ENCODE data around the gene HSFX3.
"Not testable (repeated sequence)": the region's sequence is repeated elsewhere in the genome, so short reads cannot be mapped to it uniquely, and the experiment has no call there.

Gene HSFX3

DNA sequence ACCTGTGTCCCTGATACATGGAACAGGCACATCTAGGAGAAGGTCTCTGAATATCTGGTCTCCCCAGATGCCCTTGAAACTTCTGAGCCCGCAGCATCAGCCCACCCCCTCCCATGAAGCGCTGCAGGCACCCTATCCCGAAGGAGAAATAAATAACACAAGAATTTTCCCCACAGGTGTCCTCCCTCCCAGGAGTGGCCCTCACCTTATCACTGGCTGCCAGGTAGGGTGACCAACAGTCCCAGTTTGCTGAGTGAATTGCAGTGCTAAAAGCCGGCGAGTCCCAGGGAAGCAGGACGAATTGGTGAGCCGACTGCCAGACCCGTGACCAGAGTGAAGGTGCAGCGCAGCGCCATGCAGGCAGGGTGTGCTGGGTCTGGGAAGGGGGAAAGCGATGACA, 15.7 kb downstream of the HSFX3 start:
- not testable (repeated sequence) for H3K27ac Mint-ChIP-seq; H3K36me3 Mint-ChIP-seq; H3K27me3 Mint-ChIP-seq; H3K4me3 Mint-ChIP-seq; H3K9me3 Mint-ChIP-seq (ENCODE audit: low read depth)
- peaks cover 10% of the 10 kb centered on the region for H3K4me1 Mint-ChIP-seq (ENCODE audit: low read depth)

GRCh38 chrX:149532868-149533267, 16.9 kb downstream of the HSFX3 start:
- H3K27ac Mint-ChIP-seq; H3K27me3 Mint-ChIP-seq; H3K36me3 Mint-ChIP-seq; H3K4me3 Mint-ChIP-seq; H3K9me3 Mint-ChIP-seq (ENCODE audit: low read depth): not testable (repeated sequence)
- H3K4me1 Mint-ChIP-seq (ENCODE audit: low read depth) = peaks cover 12% of the 10 kb centered on the region

DNA sequence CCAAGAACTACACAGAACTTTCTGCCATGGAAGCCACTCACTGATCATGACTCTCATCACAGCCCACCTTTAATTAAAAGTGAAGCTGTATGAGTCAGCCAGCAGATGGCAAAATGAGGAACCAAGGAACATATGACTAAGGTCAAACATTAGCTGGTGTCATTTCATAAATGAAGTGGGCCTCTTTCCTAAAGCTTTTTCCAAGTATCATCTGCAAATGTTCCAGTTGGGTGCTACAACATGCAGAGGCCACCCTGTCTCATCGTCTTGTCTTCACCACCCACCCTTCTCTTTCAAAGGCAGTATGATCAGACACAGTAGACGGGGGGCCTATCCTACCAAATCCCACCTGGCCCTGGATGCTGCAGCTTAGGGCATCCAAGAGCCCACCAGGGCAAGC, 18.1 kb downstream of the HSFX3 start:
- H3K36me3 Mint-ChIP-seq = no peaks in the 10 kb centered on the region
- peak overlapping the region; percentile 75 for H3K27ac Mint-ChIP-seq
- H3K4me3 Mint-ChIP-seq = no peak overlapping the region
- no peaks in the 10 kb centered on the region for H3K9me3 Mint-ChIP-seq (ENCODE audit: low read depth)
- H3K4me1 Mint-ChIP-seq (ENCODE audit: low read depth) = peaks cover 17% of the 10 kb centered on the region
- no peaks in the 10 kb centered on the region for H3K27me3 Mint-ChIP-seq

DNA sequence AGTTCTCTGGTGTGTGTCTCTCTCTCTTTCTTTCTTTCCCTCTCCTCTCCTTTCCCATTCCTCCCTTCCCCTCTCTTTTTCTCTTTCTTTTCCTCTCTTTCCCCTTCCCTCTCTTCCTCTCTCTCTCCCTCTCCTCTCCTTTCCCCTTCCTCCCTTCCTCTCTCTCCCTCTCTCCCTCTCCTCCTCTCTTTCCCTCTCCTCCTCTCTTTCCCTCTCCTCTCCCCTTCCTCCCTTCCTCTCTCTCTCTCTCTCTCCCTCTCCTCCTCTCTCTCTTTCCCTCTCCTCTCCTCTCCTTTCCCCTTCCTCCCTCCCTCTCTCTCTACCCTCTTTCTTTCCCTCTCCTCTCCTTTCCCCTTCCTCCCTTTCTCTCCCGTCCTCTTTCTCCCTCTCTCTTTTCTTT, 21.3 kb downstream of the HSFX3 start:
- no peaks in the 10 kb centered on the region for H3K9me3 Mint-ChIP-seq (ENCODE audit: low read depth)
- H3K4me1 Mint-ChIP-seq (ENCODE audit: low read depth) = peaks cover 26% of the 10 kb centered on the region
- H3K4me3 Mint-ChIP-seq = no peak overlapping the region
- no peaks in the 10 kb centered on the region for H3K36me3 Mint-ChIP-seq
- H3K27ac Mint-ChIP-seq = no peak overlapping the region
- H3K27me3 Mint-ChIP-seq = no peaks in the 10 kb centered on the region

GRCh38 chrX:149527705-149528104, 22.0 kb downstream of the HSFX3 start:
- Mint-ChIP-seq H3K27ac (peak overlapping the region; percentile 25), H3K9me3 (ENCODE audit: low read depth) (no peaks in the 10 kb centered on the region), H3K4me1 (ENCODE audit: low read depth) (peaks cover 27% of the 10 kb centered on the region), H3K27me3 (no peaks in the 10 kb centered on the region), H3K4me3 (no peak overlapping the region), H3K36me3 (no peaks in the 10 kb centered on the region)

DNA sequence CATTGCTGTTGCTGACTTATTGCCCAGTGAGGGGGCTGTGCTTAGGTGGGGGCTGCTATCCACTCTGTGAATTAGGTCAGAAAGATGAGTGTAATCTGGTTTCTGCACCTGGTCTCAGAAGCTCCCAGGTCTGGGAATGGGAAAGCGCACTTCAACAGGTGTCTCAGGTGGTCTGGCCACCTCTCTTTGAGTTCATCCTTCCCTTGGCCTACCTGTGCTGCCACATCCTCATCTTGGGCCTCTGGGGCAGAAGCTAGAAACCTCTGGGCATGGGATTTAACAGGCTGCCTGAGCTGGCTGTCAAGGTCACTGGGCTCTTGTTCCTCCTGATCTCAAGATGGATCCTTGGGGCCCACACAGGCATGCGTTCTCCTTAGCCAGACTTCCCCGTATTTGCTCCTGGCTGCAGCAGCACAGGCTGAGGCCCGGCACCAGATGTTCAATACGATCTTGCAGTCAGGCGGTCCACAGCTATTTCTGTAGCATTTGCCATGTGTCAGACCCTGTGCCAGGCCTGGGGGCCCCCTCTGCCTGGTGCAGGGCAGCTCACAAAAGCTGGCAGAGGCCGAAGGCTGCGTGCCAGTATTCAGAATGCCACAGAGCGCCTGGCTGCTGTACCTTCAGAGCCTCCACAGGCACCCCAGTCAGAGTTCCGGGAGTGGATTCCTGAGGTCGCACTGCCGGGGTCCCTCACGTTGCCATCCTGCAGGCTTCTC, 23.2 kb downstream of the HSFX3 start:
- peak overlapping the region; percentile 41 for H3K27ac Mint-ChIP-seq
- H3K36me3 Mint-ChIP-seq; H3K27me3 Mint-ChIP-seq; H3K9me3 Mint-ChIP-seq (ENCODE audit: low read depth); H3K4me3 Mint-ChIP-seq: not testable (repeated sequence)
- peaks cover 30% of the 10 kb centered on the region for H3K4me1 Mint-ChIP-seq (ENCODE audit: low read depth)

- H3K36me3 Mint-ChIP-seq; H3K9me3 Mint-ChIP-seq (ENCODE audit: low read depth); H3K27me3 Mint-ChIP-seq; H3K27ac Mint-ChIP-seq; H3K4me3 Mint-ChIP-seq: not testable (repeated sequence)
- H3K4me1 Mint-ChIP-seq (ENCODE audit: low read depth) = peaks cover 32% of the 10 kb centered on the region
These were observed 23.8 kb downstream of the HSFX3 start for GRCh38 chrX:149525903-149526302.

DNA sequence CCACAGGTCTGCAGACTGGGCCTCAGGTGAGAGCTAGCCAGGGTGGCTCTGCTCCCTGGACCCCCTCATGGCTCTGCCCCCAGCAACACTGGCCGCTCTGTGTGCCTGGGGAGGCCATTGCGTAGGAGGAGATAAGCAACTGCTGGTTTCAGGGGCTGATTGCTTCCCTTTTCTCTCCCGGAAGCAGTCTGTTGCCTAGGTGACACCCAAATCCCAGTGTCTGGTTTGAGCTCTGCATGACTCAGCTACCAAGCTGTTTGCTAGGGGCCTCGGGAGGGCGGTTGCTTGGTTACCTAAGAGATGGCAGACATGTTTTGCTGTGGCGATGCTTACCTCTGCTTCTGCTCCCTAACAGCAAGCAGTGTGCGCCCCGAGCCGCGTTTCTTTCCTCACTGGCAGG, 24.3 kb downstream of the HSFX3 start:
- not testable (repeated sequence) for H3K4me3 Mint-ChIP-seq
- peaks cover 37% of the 10 kb centered on the region for H3K4me1 Mint-ChIP-seq (ENCODE audit: low read depth)

DNA sequence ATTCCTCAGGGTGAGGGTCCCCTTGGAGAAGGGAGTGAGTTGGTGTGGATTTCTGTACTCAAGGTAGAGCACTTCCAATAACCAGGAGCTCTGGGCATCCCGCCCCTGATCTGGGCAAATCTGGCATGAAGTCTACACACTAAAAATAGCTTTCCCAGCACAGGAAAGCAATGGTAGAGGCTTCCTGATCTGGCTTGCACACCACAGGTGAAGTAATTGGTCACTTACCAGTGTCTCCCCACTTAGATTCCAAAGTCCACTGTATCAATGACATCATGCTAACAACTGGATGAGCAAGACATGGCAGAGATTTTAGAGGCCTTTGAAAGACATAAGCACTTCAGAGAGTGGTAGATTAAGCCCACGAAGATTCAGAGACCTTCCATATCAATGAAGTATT, 26.8 kb downstream of the HSFX3 start:
- peaks cover 40% of the 10 kb centered on the region for H3K4me1 Mint-ChIP-seq (ENCODE audit: low read depth)
- no peaks in the 10 kb centered on the region for H3K36me3 Mint-ChIP-seq
- H3K27me3 Mint-ChIP-seq = no peaks in the 10 kb centered on the region
- H3K27ac Mint-ChIP-seq = no peak overlapping the region
- no peaks in the 10 kb centered on the region for H3K9me3 Mint-ChIP-seq (ENCODE audit: low read depth)
- H3K4me3 Mint-ChIP-seq = no peak overlapping the region

More for the DNA sequence above, 24.3 kb downstream of the HSFX3 start:
- not testable (repeated sequence) for H3K27me3 Mint-ChIP-seq; H3K36me3 Mint-ChIP-seq; H3K9me3 Mint-ChIP-seq (ENCODE audit: low read depth); H3K27ac Mint-ChIP-seq

DNA sequence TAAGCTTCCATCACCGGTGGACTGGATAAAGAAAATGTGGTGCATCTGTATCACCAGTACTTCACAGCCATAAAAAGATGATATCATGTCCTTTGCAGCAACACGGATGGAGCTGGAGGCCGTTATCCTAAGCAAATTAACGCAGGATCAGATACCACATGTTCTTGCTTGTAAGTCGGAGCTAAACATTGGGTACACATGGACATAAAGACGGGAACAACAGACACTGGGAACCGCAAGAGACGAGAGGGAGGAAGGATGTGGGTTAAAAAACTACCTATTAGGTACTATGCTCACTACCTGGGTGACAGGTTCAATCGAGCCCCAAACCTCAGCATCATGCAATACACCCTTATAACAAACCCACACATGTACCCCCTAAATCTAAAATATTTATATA, 28.3 kb downstream of the HSFX3 start:
- H3K4me1 Mint-ChIP-seq (ENCODE audit: low read depth) = peaks cover 34% of the 10 kb centered on the region
- H3K36me3 Mint-ChIP-seq = no peaks in the 10 kb centered on the region
- no peaks in the 10 kb centered on the region for H3K9me3 Mint-ChIP-seq (ENCODE audit: low read depth)
- H3K4me3 Mint-ChIP-seq = peak overlapping the region; percentile 61
- H3K27me3 Mint-ChIP-seq = no peaks in the 10 kb centered on the region
- H3K27ac Mint-ChIP-seq = peak overlapping the region; percentile 72

GRCh38 chrX:149520636-149521277, 29.0 kb downstream of the HSFX3 start:
- peak overlapping the region; percentile 61 for H3K4me3 Mint-ChIP-seq
- not testable (repeated sequence) for H3K36me3 Mint-ChIP-seq; H3K27ac Mint-ChIP-seq; H3K27me3 Mint-ChIP-seq; H3K9me3 Mint-ChIP-seq (ENCODE audit: low read depth)
- peaks cover 36% of the 10 kb centered on the region for H3K4me1 Mint-ChIP-seq (ENCODE audit: low read depth)

- Mint-ChIP-seq H3K4me3 (no peak overlapping the region), H3K27ac (no peak overlapping the region), H3K27me3 (no peaks in the 10 kb centered on the region), H3K36me3 (no peaks in the 10 kb centered on the region), H3K9me3 (ENCODE audit: low read depth) (no peaks in the 10 kb centered on the region), H3K4me1 (ENCODE audit: low read depth) (peaks cover 43% of the 10 kb centered on the region)
These were observed 31.5 kb downstream of the HSFX3 start for GRCh38 chrX:149518236-149518635.

- H3K9me3 Mint-ChIP-seq (ENCODE audit: low read depth) = no peaks in the 10 kb centered on the region
- no peaks in the 10 kb centered on the region for H3K36me3 Mint-ChIP-seq
- H3K27me3 Mint-ChIP-seq = no peaks in the 10 kb centered on the region
- H3K4me3 Mint-ChIP-seq = no peak overlapping the region
- peaks cover 43% of the 10 kb centered on the region for H3K4me1 Mint-ChIP-seq (ENCODE audit: low read depth)
- no peak overlapping the region for H3K27ac Mint-ChIP-seq
These were observed 32.4 kb downstream of the HSFX3 start for GRCh38 chrX:149517308-149517707.

- Mint-ChIP-seq H3K27ac (no peak overlapping the region), H3K36me3 (no peaks in the 10 kb centered on the region), H3K27me3 (no peaks in the 10 kb centered on the region), H3K4me1 (ENCODE audit: low read depth) (peaks cover 40% of the 10 kb centered on the region), H3K9me3 (ENCODE audit: low read depth) (no peaks in the 10 kb centered on the region), H3K4me3 (no peak overlapping the region)
These were observed 33.1 kb downstream of the HSFX3 start for GRCh38 chrX:149516604-149517003.

DNA sequence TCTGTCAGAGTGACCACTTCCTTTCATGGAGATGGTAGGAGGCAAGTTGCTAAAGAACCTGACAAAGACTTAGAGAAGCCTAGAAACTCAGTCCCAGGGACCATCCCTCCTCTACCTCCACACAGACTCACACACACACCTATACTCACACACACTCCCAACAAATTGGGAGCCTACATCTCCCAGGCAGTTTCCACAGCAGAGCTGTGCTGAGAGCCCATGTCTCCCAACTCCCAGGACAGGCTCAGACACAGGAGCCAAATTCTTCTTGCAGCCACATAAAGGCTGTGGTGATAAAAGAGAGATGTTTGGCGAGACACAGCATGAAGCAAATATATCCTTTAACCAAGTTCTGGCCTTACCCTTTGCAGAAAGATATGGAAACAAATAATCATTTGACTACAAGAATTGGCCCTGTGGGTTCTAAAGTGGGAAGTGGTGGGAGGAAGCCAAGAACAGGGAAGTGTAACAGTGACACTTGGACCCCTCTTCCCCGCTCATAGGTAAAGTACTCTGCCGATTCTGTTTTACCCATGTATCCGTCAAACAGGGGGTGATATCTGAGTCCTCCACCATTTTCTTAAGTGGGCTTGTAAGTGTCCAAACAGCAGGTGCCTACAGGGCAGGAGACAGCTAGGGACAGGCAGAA, 33.6 kb downstream of the HSFX3 start:
- Mint-ChIP-seq H3K27ac (no peak overlapping the region), H3K27me3 (no peaks in the 10 kb centered on the region), H3K4me1 (ENCODE audit: low read depth) (peaks cover 35% of the 10 kb centered on the region), H3K4me3 (no peak overlapping the region), H3K36me3 (no peaks in the 10 kb centered on the region), H3K9me3 (ENCODE audit: low read depth) (no peaks in the 10 kb centered on the region)

All from activated naive CD8-positive, alpha-beta T cell (primary cell).